Measurements from ENCODE around the gene MAP3K9. TPM values are rescaled to one million over a fixed set of nuclear protein-coding genes. Genes with fewer than 3 reads are reported as not detected.

MAP3K9 gene
- total RNA-seq, 4 donors from 2014 or later: 0.29 to 2.8 (median 1.2) TPM

DNA sequence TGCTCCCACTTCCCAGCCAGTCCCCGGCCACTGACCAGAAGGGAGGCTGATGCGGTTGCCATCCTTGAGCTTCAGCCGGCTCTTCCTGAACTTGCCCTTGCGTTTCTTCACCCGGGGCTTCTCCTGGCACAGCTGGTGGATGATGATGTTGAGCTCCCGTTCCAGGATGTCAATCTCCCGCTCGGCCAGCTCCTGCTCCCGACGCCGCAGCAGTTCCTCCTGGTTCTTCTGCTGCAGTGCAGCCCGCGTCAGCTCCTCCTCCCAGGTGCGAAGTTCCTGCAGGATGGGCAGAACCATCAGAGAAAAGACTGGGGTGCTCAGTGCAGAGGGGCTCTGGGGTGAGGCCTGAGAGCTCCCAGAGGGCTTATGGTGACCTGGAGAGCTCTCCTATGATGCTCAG, 67.0 kb downstream of the MAP3K9 start:
- no peaks in the 10 kb centered on the region for H3K36me3 ChIP-seq
- no peak overlapping the region for H3K4me3 ChIP-seq
- DNase-seq: no peak
- no peaks in the 10 kb centered on the region for H3K27me3 ChIP-seq
- no peak overlapping the region for H3K27ac ChIP-seq
- TF ChIP-seq, protein P1, sequence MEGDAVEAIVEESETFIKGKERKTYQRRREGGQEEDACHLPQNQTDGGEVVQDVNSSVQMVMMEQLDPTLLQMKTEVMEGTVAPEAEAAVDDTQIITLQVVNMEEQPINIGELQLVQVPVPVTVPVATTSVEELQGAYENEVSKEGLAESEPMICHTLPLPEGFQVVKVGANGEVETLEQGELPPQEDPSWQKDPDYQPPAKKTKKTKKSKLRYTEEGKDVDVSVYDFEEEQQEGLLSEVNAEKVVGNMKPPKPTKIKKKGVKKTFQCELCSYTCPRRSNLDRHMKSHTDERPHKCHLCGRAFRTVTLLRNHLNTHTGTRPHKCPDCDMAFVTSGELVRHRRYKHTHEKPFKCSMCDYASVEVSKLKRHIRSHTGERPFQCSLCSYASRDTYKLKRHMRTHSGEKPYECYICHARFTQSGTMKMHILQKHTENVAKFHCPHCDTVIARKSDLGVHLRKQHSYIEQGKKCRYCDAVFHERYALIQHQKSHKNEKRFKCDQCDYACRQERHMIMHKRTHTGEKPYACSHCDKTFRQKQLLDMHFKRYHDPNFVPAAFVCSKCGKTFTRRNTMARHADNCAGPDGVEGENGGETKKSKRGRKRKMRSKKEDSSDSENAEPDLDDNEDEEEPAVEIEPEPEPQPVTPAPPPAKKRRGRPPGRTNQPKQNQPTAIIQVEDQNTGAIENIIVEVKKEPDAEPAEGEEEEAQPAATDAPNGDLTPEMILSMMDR (IDR thresholded peaks at IDR 0.05): no peak
- no peak for TF ChIP-seq POLR2A (IDR thresholded peaks at IDR 0.05)
- H3K4me1 ChIP-seq: no peaks in the 10 kb centered on the region
- intact Hi-C loops (cut with DNase I; ENCODE audit: low total_unique reads): no loop called here
- H3K9me3 ChIP-seq: no peaks in the 10 kb centered on the region

DNA sequence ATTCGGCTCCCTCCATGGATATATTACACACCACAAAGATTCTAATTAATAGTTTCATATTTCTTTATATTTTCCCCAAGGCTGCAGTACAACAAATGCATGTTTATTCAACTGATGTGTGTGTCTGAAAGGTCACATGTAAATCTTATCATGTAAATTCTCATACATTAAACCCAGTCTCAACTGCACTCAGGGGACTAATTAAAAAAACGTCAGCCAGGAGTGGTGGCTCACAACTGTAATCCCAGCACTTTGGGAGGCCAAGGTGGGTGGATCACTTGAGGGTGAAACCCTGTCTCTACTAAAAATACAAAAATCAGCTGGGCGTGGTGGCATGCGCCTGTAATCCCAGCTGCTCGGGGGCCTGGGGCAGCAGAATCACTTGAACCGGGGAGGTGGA, 67.8 kb downstream of the MAP3K9 start:
- TF ChIP-seq, protein P1 (IDR thresholded peaks at IDR 0.05): no peak
- no peak for TF ChIP-seq POLR2A (IDR thresholded peaks at IDR 0.05)
- no peaks in the 10 kb centered on the region for H3K36me3 ChIP-seq
- H3K4me3 ChIP-seq: no peak overlapping the region
- H3K4me1 ChIP-seq: no peaks in the 10 kb centered on the region
- no peak for DNase-seq
- no peaks in the 10 kb centered on the region for H3K9me3 ChIP-seq
- intact Hi-C loops (cut with DNase I; ENCODE audit: low total_unique reads): no loop called here
- H3K27me3 ChIP-seq: no peaks in the 10 kb centered on the region
- H3K27ac ChIP-seq: no peak overlapping the region

DNA sequence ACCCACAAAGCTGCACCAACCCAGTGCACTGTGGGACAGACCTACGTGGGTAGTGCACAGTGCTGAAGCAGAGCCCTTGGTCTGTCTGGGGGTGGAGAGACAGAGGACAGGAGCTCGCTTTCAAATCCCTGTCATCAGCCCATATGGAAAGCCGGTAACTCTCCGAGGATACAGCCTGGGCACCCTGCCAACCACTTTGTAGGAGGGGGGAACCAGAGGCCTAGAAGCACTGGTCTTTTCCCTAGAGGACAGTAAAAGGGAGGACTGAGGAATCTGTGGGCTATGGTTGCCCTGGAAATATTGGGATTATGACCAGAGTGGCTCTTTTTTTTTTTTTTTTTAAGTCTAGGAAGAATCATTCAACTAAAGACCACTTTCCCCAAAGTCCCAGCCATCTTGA, 74.3 kb downstream of the MAP3K9 start:
- DNase-seq: no peak
- TF ChIP-seq, protein P1 (IDR thresholded peaks at IDR 0.05): no peak
- TF ChIP-seq POLR2A (IDR thresholded peaks at IDR 0.05): no peak
- H3K27me3 ChIP-seq: no peaks in the 10 kb centered on the region

DNA sequence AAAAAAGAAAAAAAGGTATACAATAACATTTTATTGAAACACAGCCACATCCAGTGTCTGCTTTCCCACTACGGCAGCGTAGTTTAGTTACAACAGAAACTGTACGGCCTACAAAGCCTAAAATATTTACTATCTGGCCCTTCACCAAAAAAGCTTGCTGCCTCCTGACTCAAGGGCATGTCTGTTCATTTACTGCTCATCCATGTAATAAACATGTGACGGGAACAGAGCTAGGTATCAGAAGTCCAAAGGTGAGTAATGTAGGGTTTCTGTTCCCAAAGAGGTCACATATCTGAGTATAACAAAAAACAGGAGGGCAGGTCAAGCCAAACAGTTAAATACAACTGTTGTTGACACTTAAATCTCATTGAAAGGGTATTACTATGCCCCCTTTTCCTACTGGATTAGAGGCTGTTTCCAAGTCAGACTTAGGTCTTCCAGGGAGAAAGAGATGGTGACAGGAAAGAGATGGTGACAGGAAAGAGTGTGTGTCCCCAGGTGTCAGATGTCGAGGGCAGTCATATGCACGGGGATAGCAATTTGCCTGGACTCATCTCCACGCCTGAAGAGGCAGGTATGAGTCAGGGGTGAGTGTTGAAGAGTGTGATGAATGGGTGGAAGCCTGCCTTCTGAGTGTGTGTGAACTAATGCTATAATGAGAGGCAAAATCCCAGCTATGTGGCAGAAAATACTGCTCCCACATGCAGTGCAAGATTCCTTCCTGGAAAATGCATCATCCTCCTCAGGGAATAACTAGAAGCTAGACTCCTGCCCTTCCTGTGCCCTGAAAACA, 77.7 kb downstream of the MAP3K9 start:
- no peak overlapping the region for H3K27ac ChIP-seq
- no peaks in the 10 kb centered on the region for H3K9me3 ChIP-seq
- H3K27me3 ChIP-seq: no peaks in the 10 kb centered on the region
- intact Hi-C loops (cut with DNase I; ENCODE audit: low total_unique reads): no loop called here
- no peak for DNase-seq
- no peaks in the 10 kb centered on the region for H3K4me1 ChIP-seq
- H3K4me3 ChIP-seq: no peak overlapping the region
- no peaks in the 10 kb centered on the region for H3K36me3 ChIP-seq
- TF ChIP-seq, protein P1 (IDR thresholded peaks at IDR 0.05): no peak
- TF ChIP-seq POLR2A (IDR thresholded peaks at IDR 0.05): no peak

More for the DNA sequence above, 74.3 kb downstream of the MAP3K9 start:
- intact Hi-C loops (cut with DNase I; ENCODE audit: low total_unique reads): no loop called here
- no peaks in the 10 kb centered on the region for H3K4me1 ChIP-seq
- H3K9me3 ChIP-seq: no peaks in the 10 kb centered on the region
- no peak overlapping the region for H3K27ac ChIP-seq
- no peaks in the 10 kb centered on the region for H3K36me3 ChIP-seq
- no peak overlapping the region for H3K4me3 ChIP-seq

DNA sequence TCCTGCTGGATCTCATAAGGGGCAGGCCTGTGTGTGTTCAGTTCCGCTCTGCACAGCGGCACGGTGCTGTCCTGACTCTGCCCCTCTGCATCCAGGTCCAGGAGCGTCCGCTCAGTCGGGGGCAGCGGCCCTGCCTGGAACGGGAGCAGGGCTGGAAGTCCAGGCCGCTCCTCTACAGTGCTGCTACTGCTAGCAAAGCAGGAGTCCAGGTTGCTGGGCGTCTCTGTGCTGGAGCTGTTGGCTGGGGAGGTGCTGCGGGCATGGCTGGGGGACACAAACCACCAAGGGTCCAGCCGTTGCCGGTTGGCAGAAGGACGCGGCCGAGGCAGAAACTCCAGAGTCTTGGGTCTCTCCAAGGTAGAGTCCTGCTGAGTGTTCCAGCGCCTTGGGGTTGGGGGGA, 78.9 kb downstream of the MAP3K9 start:
- no peak for DNase-seq
- Histone ChIP-seq H3K4me1 (no peaks in the 10 kb centered on the region), H3K27me3 (no peaks in the 10 kb centered on the region), H3K9me3 (no peaks in the 10 kb centered on the region), H3K27ac (no peak overlapping the region), H3K4me3 (no peak overlapping the region), H3K36me3 (no peaks in the 10 kb centered on the region)
- intact Hi-C loops (cut with DNase I; ENCODE audit: low total_unique reads): no loop called here
- TF ChIP-seq, protein P1 (IDR thresholded peaks at IDR 0.05): no peak
- TF ChIP-seq POLR2A (IDR thresholded peaks at IDR 0.05): no peak
